NCI-H146 treated with DMSO at 0.1 percent for 48 hours (cell line): ENCODE measurements around the gene KRT73.

ENCODE experiments used
- DNase-seq: peaks from one replicate; lab custom pipeline; 2025; ENCODE audit not compliant: unreplicated experiment; lab: John Stamatoyannopoulos, UW

The KRT73 gene

GRCh38 chr12:52575256-52575655 lies 43.1 kb downstream of the KRT73 start:
- DNase-seq, result no peak

GRCh38 chr12:52573743-52574142 lies 44.6 kb downstream of the KRT73 start, which contains the start of gene KRT74:
TSS of gene KRT74 (minus strand) at chr12:52573843. CDS start at chr12:52573777, 66 bp downstream.
- no peak for DNase-seq

GRCh38 chr12:52573306-52573705 lies 45.1 kb downstream of the KRT73 start:
- DNase-seq, result no peak

GRCh38 chr12:52570511-52570910 lies 47.8 kb downstream of the KRT73 start:
- no peak for DNase-seq

- DNase-seq, result no peak
Observed at GRCh38 chr12:52568111-52568510, 50.2 kb downstream of the KRT73 start.

- no peak for DNase-seq
Observed at GRCh38 chr12:52566847-52567291, 51.5 kb downstream of the KRT73 start.

GRCh38 chr12:52564582-52564981 lies 53.8 kb downstream of the KRT73 start:
- DNase-seq, result no peak

- no peak for DNase-seq
Observed at GRCh38 chr12:52561880-52562449, 56.4 kb downstream of the KRT73 start.

- DNase-seq, result no peak
Observed at GRCh38 chr12:52559979-52560378, 58.4 kb downstream of the KRT73 start.

GRCh38 chr12:52558781-52559445 lies 59.4 kb downstream of the KRT73 start:
- no peak for DNase-seq
